OCI-LY7 (cell line): ENCODE results near the gene VEPH1. TPM values are rescaled to one million over a fixed set of nuclear protein-coding genes. Genes with fewer than 3 reads are reported as not detected.

Experiments
- BruUV-seq: library from RNA; stranded (reverse); fragments of 400-500 nt; replicated peaks from 2 replicates; lab custom pipeline; 2021; lab: Mats Ljungman, UMichigan
- CTCF ChIA-PET: fragments of 300-600 bp; sonication (Branson Sonifier 250); formaldehyde crosslinking; loops from one replicate; lab custom pipeline; 2022; ENCODE audit warnings: antibody characterized with exemption; ENCODE audit not compliant: unreplicated experiment; lab: Charles Lee
- POLR2A ChIA-PET: fragments of 300-600 bp; sonication (Branson Sonifier 250); formaldehyde crosslinking; loops from one replicate; lab custom pipeline; 2022; ENCODE audit warnings: antibody characterized with exemption; lab: Charles Lee
- DNase-seq: peaks from one replicate; pipeline ENCODE4 v3.0.0-alpha.2; 2015; ENCODE audit warnings: low spot score
- H2AFZ ChIP-seq: fragments of 200-600 bp; sonication (generic), shearing (Covaris generic); 2 replicates; pipeline ENCODE4 v1.6.1; 2014; ENCODE audit warnings: mild to moderate bottlenecking, antibody characterized with exemption, low read length, moderate library complexity
- H3K27ac ChIP-seq: fragments of 200-600 bp; sonication (generic); 2 replicates; pipeline ENCODE4 v1.5.1; 2014; ENCODE audit warnings: mixed run types, low read depth, mild to moderate bottlenecking, moderate library complexity, low read length, inconsistent platforms; ENCODE audit not compliant: poor library complexity, severe bottlenecking
- H3K36me3 ChIP-seq: fragments of 200-600 bp; sonication (generic); 2 replicates; pipeline ENCODE4 v1.6.1; 2014; ENCODE audit warnings: mild to moderate bottlenecking, antibody characterized with exemption, low read length, moderate library complexity, mixed read lengths; ENCODE audit not compliant: insufficient read depth
- H3K4me1 ChIP-seq: fragments of 200-600 bp; sonication (generic); 2 replicates; pipeline ENCODE4 v1.5.1; 2014; ENCODE audit warnings: mild to moderate bottlenecking, low read length; ENCODE audit not compliant: insufficient read depth, poor library complexity, severe bottlenecking
- H3K4me2 ChIP-seq: fragments of 200-600 bp; sonication (generic); 2 replicates; pipeline ENCODE4 v1.6.1; 2014; ENCODE audit warnings: mild to moderate bottlenecking, low read length
- H3K4me3 ChIP-seq: fragments of 200-600 bp; sonication (generic); 2 replicates; pipeline ENCODE4 v1.5.1; 2014; ENCODE audit warnings: mild to moderate bottlenecking, low read depth, low read length; ENCODE audit not compliant: poor library complexity, severe bottlenecking
- H3K79me2 ChIP-seq: fragments of 200-600 bp; sonication (generic); 2 replicates; pipeline ENCODE4 v1.6.1; 2016; ENCODE audit warnings: low read depth, mild to moderate bottlenecking, low read length, moderate library complexity, mixed read lengths; ENCODE audit not compliant: insufficient read depth
- H3K9me2 ChIP-seq: fragments of 200-600 bp; sonication (generic); 2 replicates; pipeline ENCODE4 v1.6.1; 2016; ENCODE audit warnings: mild to moderate bottlenecking, low read length, mixed read lengths; ENCODE audit not compliant: insufficient read depth
- H3K9me3 ChIP-seq: fragments of 200-600 bp; sonication (generic); 2 replicates; pipeline ENCODE4 v1.6.1; 2014; ENCODE audit warnings: mild to moderate bottlenecking, mixed run types, low read length, mixed read lengths
- H4K20me1 ChIP-seq: fragments of 200-600 bp; sonication (generic); 2 replicates; pipeline ENCODE4 v1.6.1; 2014; ENCODE audit warnings: mild to moderate bottlenecking, antibody characterized with exemption, low read length, moderate library complexity, mixed read lengths; ENCODE audit not compliant: insufficient read depth
- CTCF ChIP-seq: fragments of 200-600 bp; sonication (generic); conservative IDR thresholded peaks from 2 replicates; pipeline ENCODE4 v1.5.1; 2014; ENCODE audit warnings: mild to moderate bottlenecking, antibody characterized with exemption, low read length, moderate library complexity, mixed read lengths
- EZH2phosphoT487 ChIP-seq: fragments of 200-600 bp; sonication (generic); IDR thresholded peaks from 2 replicates; pipeline ENCODE4 v1.6.1; 2018; ENCODE audit warnings: low read depth, borderline replicate concordance, mild to moderate bottlenecking, mixed run types, antibody characterized with exemption, low read length, moderate library complexity, mixed read lengths
- intact Hi-C: fragments of 100-400 bp; cut with micrococcal nuclease; formaldehyde crosslinking; loops from one replicate; pipeline ENCODE4 v1.10.0; 2022; ENCODE audit not compliant: unreplicated experiment
- total RNA-seq, 2 experiments: library from RNA; depleted of rRNA in 1 of 2; stranded (reverse); fragments of >200 nt in 1 of 2; shearing (Covaris generic) in 1 of 2; gene quantifications; 2 replicates each; pipeline ENCODE4 v1.2.3, GENCODE V29; 2014 to 2022

Gene VEPH1
- total RNA-seq, 2 experiments from 2014 or later, result not detected

- Histone ChIP-seq H3K4me3 (no peak overlapping the region), H3K36me3 (no peaks in the 10 kb centered on the region), H3K9me2 (no peaks in the 10 kb centered on the region), H3K27ac (no peak overlapping the region), H3K79me2 (no peaks in the 10 kb centered on the region), H4K20me1 (no peaks in the 10 kb centered on the region), H2AFZ (no peak overlapping the region), H3K9me3 (no peaks in the 10 kb centered on the region), H3K4me2 (no peak overlapping the region), H3K4me1 (no peaks in the 10 kb centered on the region)
- no TSS peak for BruUV-seq
- CTCF ChIA-PET, result no interaction called here
- no peak for DNase-seq
- TF ChIP-seq EZH2phosphoT487 (no peak), CTCF (peak; percentile 61)
- intact Hi-C loops, result no loop called here
- POLR2A ChIA-PET, result no interaction called here
Measured at GRCh38 chr3:157354722-157355121, 148.5 kb downstream of the VEPH1 start.

- BruUV-seq, result no TSS peak
- H2AFZ ChIP-seq, result no peak overlapping the region
- ChIA-PET CTCF (no interaction called here), POLR2A (no interaction called here)
- no peak overlapping the region for H3K4me2 ChIP-seq
- H3K36me3 ChIP-seq, result no peaks in the 10 kb centered on the region
- no peak overlapping the region for H3K27ac ChIP-seq
- H3K4me3 ChIP-seq, result no peak overlapping the region
- no peaks in the 10 kb centered on the region for H3K79me2 ChIP-seq
- H3K9me3 ChIP-seq, result no peaks in the 10 kb centered on the region
- TF ChIP-seq CTCF, result no peak
- TF ChIP-seq EZH2phosphoT487, result no peak
- DNase-seq, result no peak
- H3K9me2 ChIP-seq, result no peaks in the 10 kb centered on the region
- H3K4me1 ChIP-seq, result no peaks in the 10 kb centered on the region
- no peaks in the 10 kb centered on the region for H4K20me1 ChIP-seq
- intact Hi-C loops, result no loop called here
Measured at GRCh38 chr3:157354254-157354653, 149.0 kb downstream of the VEPH1 start.

GRCh38 chr3:157353652-157354051, 149.6 kb downstream of the VEPH1 start:
- ChIA-PET POLR2A (interaction anchor here (0.7 to 1.1 kb wide), 3 partner anchors 16 to 241 kb away, joined by 3 to 4 read pairs (median 3); no protein-coding TSS in a partner anchor), CTCF (no interaction called here)
- no peaks in the 10 kb centered on the region for H3K36me3 ChIP-seq
- no peaks in the 10 kb centered on the region for H3K79me2 ChIP-seq
- H2AFZ ChIP-seq, result no peak overlapping the region
- no peak for DNase-seq
- intact Hi-C loops, result no loop called here
- no peak overlapping the region for H3K27ac ChIP-seq
- H3K4me1 ChIP-seq, result no peaks in the 10 kb centered on the region
- no peaks in the 10 kb centered on the region for H4K20me1 ChIP-seq
- no peaks in the 10 kb centered on the region for H3K9me3 ChIP-seq
- no peaks in the 10 kb centered on the region for H3K9me2 ChIP-seq
- no peak for TF ChIP-seq CTCF
- no peak for TF ChIP-seq EZH2phosphoT487
- no peak overlapping the region for H3K4me3 ChIP-seq
- no TSS peak for BruUV-seq
- H3K4me2 ChIP-seq, result no peak overlapping the region
